Endothelial cell of umbilical vein (primary cell): ENCODE measurements around the gene KIAA0753.

Experiments
- CTCF ChIP-seq, 2 donors: IDR thresholded peaks; 1 replicate in 1 of 2; 2 replicates in 1 of 2; pipeline ENCODE4 v1.5.1; 2011; ENCODE audit warnings: low read length in 2 of 2, mild to moderate bottlenecking in 2 of 2, moderate library complexity in 2 of 2, control low read depth in 1 of 2, inconsistent platforms in 1 of 2, low read depth in 1 of 2; ENCODE audit not compliant: insufficient read depth in 1 of 2; ENCODE audit errors: extremely low read depth in 1 of 2
- EZH2 ChIP-seq: IDR thresholded peaks from 2 replicates; pipeline ENCODE4 v1.6.1; 2012; ENCODE audit warnings: borderline replicate concordance, low read depth, mild to moderate bottlenecking, moderate library complexity, low read length, inconsistent platforms; ENCODE audit not compliant: severe bottlenecking
- GATA2 ChIP-seq: IDR thresholded peaks from 2 replicates; pipeline ENCODE4 v1.7.0; 2011; ENCODE audit warnings: low read depth, mild to moderate bottlenecking, moderate library complexity, mixed read lengths, low read length; ENCODE audit not compliant: insufficient read length, insufficient read depth
- JUN ChIP-seq: IDR thresholded peaks from 2 replicates; pipeline ENCODE4 v1.6.1; 2011; ENCODE audit warnings: borderline replicate concordance, low read depth; ENCODE audit not compliant: insufficient read length, insufficient read depth
- MAX ChIP-seq: IDR thresholded peaks from 2 replicates; pipeline ENCODE4 v1.6.1; 2011; ENCODE audit not compliant: insufficient read depth, insufficient read length
- POLR2A ChIP-seq: IDR thresholded peaks from 2 replicates; pipeline ENCODE4 v1.6.1; 2012; ENCODE audit warnings: low read depth, mild to moderate bottlenecking, control low read depth, low read length
- POLR2AphosphoS5 ChIP-seq: IDR thresholded peaks from 2 replicates; pipeline ENCODE4 v1.6.1; 2012; ENCODE audit warnings: low read depth, mild to moderate bottlenecking, control low read depth, low read length, moderate library complexity; ENCODE audit not compliant: insufficient read depth

DNA sequence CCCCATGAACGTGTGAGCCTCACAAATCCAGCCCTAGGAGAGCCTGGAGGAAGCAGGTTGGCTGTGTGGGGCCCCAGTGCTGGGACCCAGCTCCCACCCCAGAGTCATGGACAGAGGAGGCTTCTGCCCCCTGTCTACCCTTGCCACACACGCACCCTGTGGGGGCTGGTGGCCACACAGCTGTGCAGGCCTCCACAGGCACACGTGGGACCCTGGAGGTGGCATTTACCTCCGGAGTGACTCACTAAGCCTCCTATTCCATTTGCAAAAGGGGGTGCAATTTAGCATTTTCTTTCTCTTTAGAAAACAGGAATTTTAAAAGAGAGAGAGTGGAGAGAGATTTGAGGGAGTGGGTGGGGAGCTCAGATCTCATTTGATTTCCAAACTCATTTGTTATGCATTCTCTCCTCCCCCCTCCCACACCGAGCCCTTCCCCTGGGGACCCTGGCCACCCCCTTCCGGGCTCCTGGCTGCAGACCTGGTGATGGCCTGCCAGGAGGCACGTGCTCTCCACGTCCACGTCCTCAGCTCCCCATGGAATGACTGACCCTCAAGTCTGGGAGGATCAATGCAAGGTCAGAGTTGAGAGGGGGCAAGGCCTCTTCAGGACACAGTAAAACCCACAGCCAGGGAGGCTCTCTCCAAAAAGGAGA is 91.0 kb downstream of the KIAA0753 start:
- TF ChIP-seq CTCF (IDR thresholded peaks at IDR 0.05; ENCODE audit: extremely low read depth in 1 of 2, insufficient read depth in 1 of 2, low read depth in 1 of 2, low read length in 2 of 2) (no peak), POLR2A (no peak), POLR2AphosphoS5 (no peak), EZH2 (no peak), JUN (no peak), GATA2 (no peak), MAX (no peak)
